ENCODE data around the gene ADH1A.

The ADH1A gene

GRCh38 chr4:99290848-99291786 is at the start of gene ADH1A:
Gene ADH1A (minus strand): TSS chr4:99290985. CDS start chr4:99290914, 71 bp downstream.
- in situ Hi-C loops (cut with HindIII; ENCODE audit: low sequenced_read_pairs) = no loop called here
- TF ChIP-seq, protein P1, sequence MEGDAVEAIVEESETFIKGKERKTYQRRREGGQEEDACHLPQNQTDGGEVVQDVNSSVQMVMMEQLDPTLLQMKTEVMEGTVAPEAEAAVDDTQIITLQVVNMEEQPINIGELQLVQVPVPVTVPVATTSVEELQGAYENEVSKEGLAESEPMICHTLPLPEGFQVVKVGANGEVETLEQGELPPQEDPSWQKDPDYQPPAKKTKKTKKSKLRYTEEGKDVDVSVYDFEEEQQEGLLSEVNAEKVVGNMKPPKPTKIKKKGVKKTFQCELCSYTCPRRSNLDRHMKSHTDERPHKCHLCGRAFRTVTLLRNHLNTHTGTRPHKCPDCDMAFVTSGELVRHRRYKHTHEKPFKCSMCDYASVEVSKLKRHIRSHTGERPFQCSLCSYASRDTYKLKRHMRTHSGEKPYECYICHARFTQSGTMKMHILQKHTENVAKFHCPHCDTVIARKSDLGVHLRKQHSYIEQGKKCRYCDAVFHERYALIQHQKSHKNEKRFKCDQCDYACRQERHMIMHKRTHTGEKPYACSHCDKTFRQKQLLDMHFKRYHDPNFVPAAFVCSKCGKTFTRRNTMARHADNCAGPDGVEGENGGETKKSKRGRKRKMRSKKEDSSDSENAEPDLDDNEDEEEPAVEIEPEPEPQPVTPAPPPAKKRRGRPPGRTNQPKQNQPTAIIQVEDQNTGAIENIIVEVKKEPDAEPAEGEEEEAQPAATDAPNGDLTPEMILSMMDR (IDR thresholded peaks at IDR 0.05; ENCODE audit: low read depth, low read length, missing control alignments) = no peak
- H3K4me3 ChIP-seq (ENCODE audit: low read depth, low read length) = no peak within 1 kb of the TSS
- DNase-seq (ENCODE audit: low read depth) = no peak

DNA sequence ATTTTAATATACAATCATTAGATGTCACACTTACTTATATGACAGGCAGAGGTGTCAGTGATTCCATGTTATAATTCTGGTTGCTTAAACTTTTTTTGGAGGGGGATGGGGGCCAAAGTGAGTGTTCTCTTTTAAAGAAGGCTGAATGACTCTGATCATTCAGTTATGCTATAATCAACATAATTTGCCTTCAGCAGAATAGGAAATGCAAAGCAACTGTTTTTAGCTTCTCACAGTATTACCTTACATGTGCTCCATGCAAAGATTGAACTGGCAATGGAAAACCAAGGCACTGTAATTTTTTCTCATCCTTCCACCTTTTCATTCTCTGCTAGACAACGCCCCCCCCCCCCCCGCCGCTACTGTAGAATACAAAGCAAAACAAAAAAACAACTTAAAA is 48.4 kb upstream of the ADH1A start:
- TF ChIP-seq, protein P1 (IDR thresholded peaks at IDR 0.05; ENCODE audit: low read depth, low read length, missing control alignments) = no peak
- no peak overlapping the region for H3K4me3 ChIP-seq (ENCODE audit: low read depth, low read length)
- DNase-seq (ENCODE audit: low read depth) = no peak
- in situ Hi-C loops (cut with HindIII; ENCODE audit: low sequenced_read_pairs) = no loop called here

- no peak for DNase-seq (ENCODE audit: low read depth)
- TF ChIP-seq, protein P1 (IDR thresholded peaks at IDR 0.05; ENCODE audit: low read depth, low read length, missing control alignments) = no peak
- in situ Hi-C loops (cut with HindIII; ENCODE audit: low sequenced_read_pairs) = no loop called here
- no peak overlapping the region for H3K4me3 ChIP-seq (ENCODE audit: low read depth, low read length)
Measured at GRCh38 chr4:99336553-99336952, 45.8 kb upstream of the ADH1A start.

GRCh38 chr4:99334880-99335279 is 44.1 kb upstream of the ADH1A start:
- no peak overlapping the region for H3K4me3 ChIP-seq (ENCODE audit: low read depth, low read length)
- in situ Hi-C loops (cut with HindIII; ENCODE audit: low sequenced_read_pairs) = no loop called here
- no peak for DNase-seq (ENCODE audit: low read depth)
- TF ChIP-seq, protein P1 (IDR thresholded peaks at IDR 0.05; ENCODE audit: low read depth, low read length, missing control alignments) = no peak

DNA sequence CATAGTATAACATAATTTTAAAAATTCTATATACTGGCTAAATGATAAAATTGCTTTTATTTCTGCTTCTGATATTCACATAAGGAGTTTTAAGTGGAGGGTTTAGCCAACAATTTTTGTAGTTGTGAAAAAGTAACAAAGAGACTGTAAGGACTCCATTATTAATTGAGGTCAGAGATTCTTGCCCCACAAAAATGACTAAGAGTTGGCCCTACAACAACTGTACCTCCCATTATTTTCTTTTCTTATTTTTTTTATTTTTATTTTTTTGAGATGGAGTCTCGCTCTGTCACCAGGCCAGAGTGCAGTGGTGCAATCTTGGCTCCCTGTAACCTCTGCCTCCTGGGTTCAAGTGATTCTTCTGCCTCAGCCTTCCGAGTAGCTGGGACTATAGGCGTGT is 39.9 kb upstream of the ADH1A start:
- no peak overlapping the region for H3K4me3 ChIP-seq (ENCODE audit: low read depth, low read length)
- in situ Hi-C loops (cut with HindIII; ENCODE audit: low sequenced_read_pairs) = no loop called here
- DNase-seq (ENCODE audit: low read depth) = no peak
- TF ChIP-seq, protein P1 (IDR thresholded peaks at IDR 0.05; ENCODE audit: low read depth, low read length, missing control alignments) = no peak

DNA sequence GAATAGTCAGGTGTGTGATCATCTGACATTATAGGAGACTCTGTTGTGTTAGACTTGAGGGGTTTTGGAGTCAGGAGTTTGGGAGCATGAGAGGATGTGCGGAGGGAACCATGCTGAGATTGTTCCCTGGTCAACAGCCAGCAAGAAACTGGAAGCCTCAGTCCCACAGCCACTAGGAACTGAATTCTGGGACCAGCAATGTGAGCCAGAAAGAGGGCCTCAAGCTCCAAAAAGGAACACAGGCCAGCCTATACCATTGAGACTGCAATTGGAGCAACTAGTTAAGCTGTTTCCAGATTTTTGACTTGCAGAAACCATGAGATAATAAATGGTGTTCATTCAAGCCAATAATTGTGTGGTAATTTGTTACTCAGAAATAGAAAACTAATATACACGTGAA is 39.1 kb upstream of the ADH1A start:
- TF ChIP-seq, protein P1 (IDR thresholded peaks at IDR 0.05; ENCODE audit: low read depth, low read length, missing control alignments) = no peak
- no peak for DNase-seq (ENCODE audit: low read depth)
- in situ Hi-C loops (cut with HindIII; ENCODE audit: low sequenced_read_pairs) = no loop called here
- no peak overlapping the region for H3K4me3 ChIP-seq (ENCODE audit: low read depth, low read length)

All from astrocyte of the cerebellum (primary cell).